DND-41 (cell line): ENCODE results near the gene CARD19.

Experiments used
- EZH2 ChIP-seq: IDR thresholded peaks from 3 replicates; pipeline ENCODE4 v1.6.1; 2012; ENCODE audit warnings: borderline replicate concordance, low read depth, mild to moderate bottlenecking, moderate library complexity, low read length, inconsistent platforms; ENCODE audit not compliant: severe bottlenecking
- TF ChIP-seq, protein P1 (sequence below): IDR thresholded peaks from 2 replicates; pipeline ENCODE4 v1.5.1; 2012; ENCODE audit warnings: borderline replicate concordance, low read length, moderate library complexity, mild to moderate bottlenecking; ENCODE audit not compliant: poor library complexity, severe bottlenecking; ENCODE audit errors: extremely low read depth

DNA sequence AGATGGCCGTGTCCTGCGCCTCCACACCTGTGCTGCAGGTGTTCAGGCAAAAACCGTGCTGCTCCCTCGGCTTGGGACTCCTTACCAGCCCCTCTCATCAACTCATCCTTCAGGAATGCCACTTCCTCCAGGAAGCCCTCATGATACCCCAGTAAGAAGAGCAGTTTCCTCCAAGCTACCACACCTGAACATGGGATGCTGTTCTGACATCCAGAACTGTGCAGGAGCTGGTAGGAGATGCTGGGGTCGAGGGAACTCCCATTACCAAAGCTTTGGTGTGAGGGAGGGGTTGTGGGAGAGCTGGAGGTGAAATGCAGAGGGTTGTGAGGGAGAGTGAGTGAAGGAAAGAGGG lies 18.9 kb downstream of the CARD19 start:
- TF ChIP-seq, protein P1, sequence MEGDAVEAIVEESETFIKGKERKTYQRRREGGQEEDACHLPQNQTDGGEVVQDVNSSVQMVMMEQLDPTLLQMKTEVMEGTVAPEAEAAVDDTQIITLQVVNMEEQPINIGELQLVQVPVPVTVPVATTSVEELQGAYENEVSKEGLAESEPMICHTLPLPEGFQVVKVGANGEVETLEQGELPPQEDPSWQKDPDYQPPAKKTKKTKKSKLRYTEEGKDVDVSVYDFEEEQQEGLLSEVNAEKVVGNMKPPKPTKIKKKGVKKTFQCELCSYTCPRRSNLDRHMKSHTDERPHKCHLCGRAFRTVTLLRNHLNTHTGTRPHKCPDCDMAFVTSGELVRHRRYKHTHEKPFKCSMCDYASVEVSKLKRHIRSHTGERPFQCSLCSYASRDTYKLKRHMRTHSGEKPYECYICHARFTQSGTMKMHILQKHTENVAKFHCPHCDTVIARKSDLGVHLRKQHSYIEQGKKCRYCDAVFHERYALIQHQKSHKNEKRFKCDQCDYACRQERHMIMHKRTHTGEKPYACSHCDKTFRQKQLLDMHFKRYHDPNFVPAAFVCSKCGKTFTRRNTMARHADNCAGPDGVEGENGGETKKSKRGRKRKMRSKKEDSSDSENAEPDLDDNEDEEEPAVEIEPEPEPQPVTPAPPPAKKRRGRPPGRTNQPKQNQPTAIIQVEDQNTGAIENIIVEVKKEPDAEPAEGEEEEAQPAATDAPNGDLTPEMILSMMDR, result no peak
- TF ChIP-seq EZH2, result no peak
